H1 (cell line): ENCODE data around the gene CDCA4. TPM values are rescaled to one million over a fixed set of nuclear protein-coding genes. Genes with fewer than 3 reads are reported as not detected.

ENCODE experiments used
- CHD7 ChIP-seq: fragments of 300-600 bp; sonication (generic); IDR thresholded peaks from 2 replicates; pipeline ENCODE4 v1.7.1; 2012; ENCODE audit warnings: low read length, moderate library complexity, mild to moderate bottlenecking, inconsistent platforms; ENCODE audit not compliant: insufficient replicate concordance
- TEAD4 ChIP-seq: IDR thresholded peaks from 2 replicates; pipeline ENCODE4 v1.6.1; 2012; ENCODE audit warnings: low read depth, low read length, inconsistent platforms, mixed read lengths
- polyA plus RNA-seq, 7 experiments: library from polyadenylated mRNA; depleted of rRNA in 3 of 7; stranded (reverse) in 5 of 7; unstranded in 2 of 7; fragments of >200 nt in 5 of 7; fragments of 200-250 nt in 2 of 7; gene quantifications; 1 replicate in 5 of 7; 2 replicates in 1 of 7; 4 replicates in 1 of 7; pipeline versions ENCODE4 v1.2.1 to v1.2.3, GENCODE V29; 2011 to 2013; ENCODE audit warnings: missing spikeins in 2 of 7, mixed read lengths in 2 of 7
- total RNA-seq: library from RNA; stranded (reverse); fragmentation: NEBNext Ultra II Directional; extraction: Animal tissue kit (Norgen Biotek cat#: 25700); gene quantifications from 2 replicates; pipeline ENCODE4 v1.2.1, GENCODE V29; 2021

CDCA4 gene
- total and polyA plus RNA-seq, 2 of the 8 experiments (the other 6 are each of a cell fraction or from before 2014, with no cell fraction given): 49.9 to 62.4 TPM

GRCh38 chr14:105049753-105050550 is 29.1 kb upstream of the CDCA4 start (continued):
- TF ChIP-seq CHD7 (no peak), TEAD4 (no peak)
